GM18867 (cell line): Measurements from ENCODE around the gene SLC12A9.
"Not testable (repeated sequence)": the region's sequence is repeated elsewhere in the genome, so short reads cannot be mapped to it uniquely, and the experiment has no call there.

ENCODE experiments used
- ATAC-seq: cut with Tn5 transposase; IDR thresholded peaks from one replicate; pipeline ENCODE4 v1.9.1; 2021; ENCODE audit warnings: mild to moderate bottlenecking, moderate library complexity; ENCODE audit not compliant: unreplicated experiment

The SLC12A9 gene

GRCh38 chr7:100825751-100826513 lies 26.6 kb upstream of the SLC12A9 start:
- no peak for ATAC-seq

GRCh38 chr7:100826514-100827329 lies 25.8 kb upstream of the SLC12A9 start:
- no peak for ATAC-seq

- ATAC-seq, result no peak
Measured at GRCh38 chr7:100827330-100828226, 24.9 kb upstream of the SLC12A9 start, which contains the start of gene EPHB4. Gene EPHB4 (minus strand): TSS chr7:100827523. CDS start chr7:100827030, 493 bp downstream.

- no peak for ATAC-seq
Measured at GRCh38 chr7:100829150-100829716, 23.3 kb upstream of the SLC12A9 start.

GRCh38 chr7:100830396-100830795 lies 22.1 kb upstream of the SLC12A9 start:
- ATAC-seq, result no peak

- ATAC-seq, result no peak
Measured at GRCh38 chr7:100832281-100832633, 20.3 kb upstream of the SLC12A9 start.

GRCh38 chr7:100835903-100836811 lies 16.4 kb upstream of the SLC12A9 start:
- ATAC-seq, result no peak

GRCh38 chr7:100836812-100837098 lies 15.8 kb upstream of the SLC12A9 start:
- ATAC-seq, result no peak

- no peak for ATAC-seq
Measured at GRCh38 chr7:100837099-100837836, 15.2 kb upstream of the SLC12A9 start.

- ATAC-seq, result no peak
Measured at GRCh38 chr7:100839361-100839760, 13.2 kb upstream of the SLC12A9 start.

- ATAC-seq, result no peak
Measured at GRCh38 chr7:100840470-100841100, 11.9 kb upstream of the SLC12A9 start.

- ATAC-seq, result no peak
Measured at GRCh38 chr7:100847360-100847759, 5.2 kb upstream of the SLC12A9 start.

GRCh38 chr7:100854146-100854895 lies 1.8 kb downstream of the SLC12A9 start:
- ATAC-seq, result no peak

- not testable (repeated sequence) for ATAC-seq
Measured at GRCh38 chr7:100854899-100855298, 2.4 kb downstream of the SLC12A9 start.

- ATAC-seq, result no peak
Measured at GRCh38 chr7:100855515-100855914, 3.0 kb downstream of the SLC12A9 start.

- ATAC-seq, result no peak
Measured at GRCh38 chr7:100856871-100857282, 4.4 kb downstream of the SLC12A9 start.

- no peak for ATAC-seq
Measured at GRCh38 chr7:100859856-100860255, 7.3 kb downstream of the SLC12A9 start.
